HG03439 (cell line): Measurements from ENCODE around the gene VPS26C.

Source experiments
- ATAC-seq: cut with Tn5 transposase; IDR thresholded peaks from one replicate; pipeline ENCODE4 v1.9.1; 2021; ENCODE audit warnings: mild to moderate bottlenecking, moderate library complexity; ENCODE audit not compliant: unreplicated experiment

The VPS26C gene

DNA sequence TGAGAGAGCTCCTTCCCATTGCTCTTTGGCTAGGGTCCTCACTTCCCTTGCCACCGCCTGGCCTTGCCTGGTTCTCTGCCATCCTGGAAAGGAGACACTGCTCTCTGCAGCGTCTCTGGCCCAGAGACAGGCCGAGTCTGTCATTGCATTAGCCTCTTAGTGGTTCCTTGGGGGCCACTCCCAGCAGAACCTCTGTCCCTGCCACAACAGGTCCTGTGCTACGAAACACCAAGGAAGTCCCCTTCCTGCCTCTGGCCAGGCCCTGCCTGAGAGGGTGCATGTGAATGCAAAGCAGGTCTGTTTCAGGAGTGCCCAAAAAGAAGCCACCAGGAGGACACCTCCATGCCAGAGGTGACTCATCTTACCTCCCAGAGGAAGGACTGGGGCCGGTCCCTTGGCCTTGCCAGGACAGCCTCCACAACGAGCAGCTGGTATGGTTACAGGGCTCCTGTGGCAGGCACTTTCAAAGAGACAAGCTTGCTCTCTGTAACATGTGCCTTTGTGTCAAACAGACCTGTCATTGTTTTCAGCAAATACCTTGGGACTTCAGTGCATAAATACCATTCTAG, 59.6 kb downstream of the VPS26C start:
- peak; percentile 48 for ATAC-seq

DNA sequence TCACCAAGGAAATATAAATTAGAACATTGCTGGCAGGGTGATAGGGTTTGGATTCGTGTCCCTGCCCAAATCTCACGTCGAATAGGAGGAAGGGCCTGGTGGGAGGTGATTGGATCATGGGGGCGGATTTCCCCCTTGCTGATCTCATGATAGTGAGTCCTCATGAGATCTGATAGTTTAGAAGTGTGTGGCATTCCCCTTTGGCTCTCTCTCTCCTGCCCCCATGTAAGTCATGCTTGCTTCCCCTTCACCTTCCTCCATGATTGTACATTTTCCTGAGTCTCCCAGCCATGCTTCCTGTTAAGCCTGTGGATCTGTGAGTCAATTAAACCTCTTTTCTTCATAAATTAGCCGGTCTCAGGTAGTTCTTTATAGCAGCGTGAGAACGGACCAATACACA, 60.6 kb downstream of the VPS26C start:
- ATAC-seq: no peak

DNA sequence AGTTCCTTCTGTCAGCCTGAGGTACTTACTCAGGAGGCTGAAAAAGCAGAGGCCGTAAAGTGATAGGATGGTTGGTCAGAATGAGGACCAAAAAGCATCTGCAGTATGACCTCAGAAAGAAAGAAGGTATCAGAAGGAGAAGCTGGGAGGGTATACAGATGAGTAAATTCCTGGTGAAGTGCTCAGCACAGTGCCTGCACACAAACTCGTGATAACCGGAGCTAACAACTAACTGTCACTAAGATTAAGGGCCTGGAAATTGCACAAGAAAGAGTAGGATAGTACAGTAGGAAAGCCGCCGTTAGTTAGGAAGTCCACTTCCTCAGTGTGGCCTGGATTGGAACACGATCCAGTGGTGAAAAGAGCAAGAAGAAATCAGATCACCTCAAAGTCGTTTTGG, 62.6 kb downstream of the VPS26C start:
- no peak for ATAC-seq

DNA sequence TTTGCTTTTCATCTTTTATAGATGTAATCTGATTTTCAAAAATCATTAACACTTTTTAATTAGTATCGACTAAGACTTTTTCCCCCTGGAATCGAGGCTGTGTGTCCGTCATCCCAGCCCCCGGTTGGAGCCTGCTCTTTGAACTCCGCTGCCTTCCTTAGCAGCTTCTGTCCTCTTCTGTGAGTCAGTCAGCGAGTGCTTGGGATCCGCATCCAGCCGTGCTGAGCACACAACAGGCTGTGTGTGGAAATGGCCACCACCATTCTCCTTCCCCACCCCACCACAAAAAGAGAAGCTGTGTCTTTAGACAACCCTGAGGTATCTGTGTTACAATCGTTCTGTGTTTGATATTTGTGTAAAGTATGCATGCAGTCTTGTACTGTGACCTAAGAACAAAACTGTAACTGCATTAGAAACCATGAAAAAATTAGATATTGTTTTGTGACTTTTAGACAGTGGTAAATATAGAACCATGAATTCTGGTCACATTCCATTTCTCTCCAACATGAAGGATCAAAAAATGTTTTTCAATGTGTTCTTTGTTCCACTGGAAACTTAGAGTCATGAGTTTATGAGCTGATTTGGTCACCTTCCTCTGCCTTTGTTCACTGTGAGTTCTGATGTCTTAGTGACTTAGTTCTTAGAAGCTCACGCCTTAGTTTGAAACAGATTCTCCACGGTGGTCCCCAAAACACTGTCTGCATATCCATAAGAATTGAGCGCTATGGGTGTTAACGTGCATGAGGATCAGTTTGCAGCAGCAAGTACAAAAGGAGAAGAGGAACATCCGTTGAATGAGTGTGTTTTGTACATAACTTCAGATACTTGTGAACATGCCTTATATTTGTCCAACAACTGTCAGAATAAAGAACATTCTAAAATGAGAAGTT, 64.7 kb downstream of the VPS26C start:
- ATAC-seq: no peak

DNA sequence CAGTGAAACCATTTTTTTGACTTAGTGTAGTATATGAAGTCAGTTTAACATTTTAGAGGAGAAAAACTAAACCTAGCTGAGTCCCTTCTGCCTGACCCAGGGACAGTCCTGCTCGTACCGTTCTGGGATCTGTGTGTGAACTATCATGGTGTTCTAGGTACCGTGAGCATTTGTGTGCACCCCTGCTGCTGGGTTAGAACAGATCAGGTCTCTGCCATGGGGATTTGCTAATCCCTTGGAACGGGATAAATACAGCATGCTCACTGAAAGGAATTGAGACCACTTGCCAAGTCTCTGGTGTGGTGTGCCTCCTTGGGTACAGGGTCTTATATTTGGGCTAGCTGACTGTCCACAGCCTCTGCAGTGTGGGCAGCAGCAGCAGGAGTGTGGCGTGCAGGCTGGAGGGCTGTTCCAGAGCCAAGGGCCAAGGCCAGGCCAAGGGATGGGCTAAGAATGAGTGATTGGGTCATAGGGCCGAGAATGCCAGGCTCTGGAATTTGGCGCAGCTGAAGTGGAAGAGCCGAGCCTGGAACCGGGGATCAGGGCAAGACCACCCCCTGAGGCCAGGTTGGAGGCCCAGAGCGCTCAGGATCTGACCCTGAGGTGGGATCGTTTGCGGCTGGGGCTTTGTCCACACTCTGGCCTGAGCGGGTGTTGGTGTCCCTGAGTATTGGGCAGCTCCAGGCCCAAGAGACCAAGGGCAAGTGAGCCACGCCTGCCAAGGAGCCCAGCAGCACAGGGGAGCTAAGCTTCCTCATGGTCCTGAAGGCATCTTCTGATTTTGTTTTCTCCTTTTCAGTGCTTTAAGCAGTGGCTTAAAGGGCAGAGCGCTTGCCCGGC, 66.3 kb downstream of the VPS26C start:
- ATAC-seq: no peak

DNA sequence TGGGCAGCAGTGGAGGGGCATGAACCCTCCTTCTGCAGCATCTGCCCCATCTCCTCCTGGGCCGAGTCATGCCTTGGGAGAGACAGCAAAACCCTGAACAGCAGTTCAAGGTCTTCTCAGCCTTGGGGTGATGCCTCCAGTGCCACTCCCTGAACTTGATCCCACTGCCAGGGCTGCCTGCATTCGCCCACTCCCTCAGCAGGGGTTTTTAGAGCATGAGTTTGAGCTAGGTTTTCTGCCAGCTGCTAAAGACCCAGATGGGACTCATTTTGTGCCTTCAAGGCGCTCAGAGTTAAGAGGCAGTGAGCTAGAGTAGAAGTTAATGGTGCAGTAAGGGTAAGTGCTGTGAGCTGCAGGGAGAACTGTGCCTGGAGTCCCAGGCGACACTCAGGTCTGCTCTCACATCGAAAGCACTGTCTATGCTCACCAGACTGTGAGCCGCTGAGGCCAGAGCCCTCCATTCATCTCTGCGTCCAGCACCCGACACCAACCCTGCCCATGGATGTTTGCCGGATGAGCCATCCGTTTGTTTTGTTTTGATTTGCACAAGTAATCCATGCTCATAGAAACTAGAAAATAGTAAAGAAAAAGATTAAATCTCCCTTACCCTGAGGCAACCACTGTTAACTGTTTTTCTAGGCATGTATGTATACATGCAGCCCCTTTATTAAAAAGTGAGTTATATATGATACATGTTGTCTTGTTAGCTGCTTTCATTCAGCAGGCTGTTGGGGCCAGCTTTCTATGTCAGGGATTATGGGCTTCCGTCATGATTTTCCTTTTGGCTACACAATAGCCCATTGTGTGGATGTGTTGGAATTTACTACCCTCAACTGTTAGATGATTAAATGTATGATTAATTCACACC, 67.8 kb downstream of the VPS26C start:
- no peak for ATAC-seq

DNA sequence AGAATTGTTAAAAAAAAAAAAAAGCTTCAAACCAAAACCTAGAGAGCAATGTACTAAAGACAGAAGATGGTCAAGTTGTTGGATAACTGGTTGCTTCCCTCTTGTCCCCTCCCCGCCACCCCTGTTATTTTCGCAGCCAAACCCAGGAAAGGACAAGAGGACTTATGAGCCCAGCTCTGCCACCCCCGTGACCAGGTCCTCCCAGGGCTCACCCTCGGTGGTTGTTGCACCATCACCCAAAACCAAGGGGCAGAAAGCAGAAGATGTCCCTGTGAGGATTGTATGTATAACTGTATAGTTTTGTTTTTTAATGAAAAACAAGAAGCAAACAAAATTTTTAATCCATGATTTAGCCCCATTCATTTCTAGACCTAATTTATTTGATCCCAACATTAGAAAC, 69.4 kb downstream of the VPS26C start:
- no peak for ATAC-seq

DNA sequence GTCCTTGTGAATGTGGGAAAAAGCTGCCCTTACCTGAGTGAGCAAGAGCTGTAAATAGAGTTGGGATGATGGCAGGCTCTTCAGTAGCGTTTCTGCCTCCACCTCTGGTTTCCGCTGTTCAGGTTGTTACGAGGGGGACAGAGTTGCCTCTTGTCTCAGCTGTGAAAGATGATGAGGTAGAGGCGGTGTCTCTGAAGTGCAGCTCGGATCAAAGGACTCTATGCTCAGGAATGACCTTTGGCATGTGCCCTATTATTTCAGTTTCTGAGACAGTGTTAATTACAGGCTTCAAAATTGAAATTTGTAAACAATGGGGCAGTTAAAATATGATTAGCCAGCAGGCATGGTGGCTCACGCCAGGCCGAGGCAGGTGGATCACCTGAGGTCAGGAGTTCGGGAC, 70.3 kb downstream of the VPS26C start:
- no peak for ATAC-seq

DNA sequence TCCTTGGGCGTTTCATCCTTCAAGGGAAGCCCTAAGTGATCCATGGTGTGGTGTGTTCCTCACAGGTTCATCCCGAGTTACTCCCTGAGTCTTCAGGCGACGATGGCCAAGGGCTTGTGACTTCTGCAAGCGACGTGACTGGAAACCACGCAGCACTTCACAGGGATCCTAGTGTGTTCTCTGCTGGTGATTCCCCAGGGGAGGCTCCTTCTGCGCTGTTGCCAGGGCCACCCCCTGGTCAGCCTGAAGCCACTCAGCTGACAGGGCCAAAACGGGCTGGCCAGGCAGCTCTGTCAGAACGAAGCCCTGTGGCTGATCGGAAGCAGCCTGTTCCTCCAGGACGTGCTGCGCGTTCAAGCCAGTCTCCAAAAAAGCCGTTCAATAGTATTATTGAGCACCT, 71.5 kb downstream of the VPS26C start:
- no peak for ATAC-seq

DNA sequence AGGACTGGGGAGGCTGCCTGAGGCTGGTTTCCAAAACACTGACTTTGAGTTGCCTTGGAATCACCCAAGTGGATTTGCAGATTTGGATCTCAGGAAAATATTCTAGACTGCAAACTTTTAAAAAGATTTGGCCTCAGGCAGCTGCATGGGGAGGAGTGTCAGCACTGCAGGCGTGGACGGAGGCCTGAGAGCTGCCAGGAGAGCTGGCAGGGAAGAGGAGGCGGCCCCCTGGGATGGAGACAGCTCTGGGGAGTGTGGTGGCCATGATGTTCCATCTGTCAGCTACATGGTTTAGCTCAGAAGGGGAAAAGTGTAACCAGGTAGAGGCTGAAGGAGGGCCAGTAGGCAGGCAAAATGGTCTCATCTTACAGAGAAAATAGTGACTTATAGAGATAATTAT, 72.1 kb downstream of the VPS26C start:
- no peak for ATAC-seq

DNA sequence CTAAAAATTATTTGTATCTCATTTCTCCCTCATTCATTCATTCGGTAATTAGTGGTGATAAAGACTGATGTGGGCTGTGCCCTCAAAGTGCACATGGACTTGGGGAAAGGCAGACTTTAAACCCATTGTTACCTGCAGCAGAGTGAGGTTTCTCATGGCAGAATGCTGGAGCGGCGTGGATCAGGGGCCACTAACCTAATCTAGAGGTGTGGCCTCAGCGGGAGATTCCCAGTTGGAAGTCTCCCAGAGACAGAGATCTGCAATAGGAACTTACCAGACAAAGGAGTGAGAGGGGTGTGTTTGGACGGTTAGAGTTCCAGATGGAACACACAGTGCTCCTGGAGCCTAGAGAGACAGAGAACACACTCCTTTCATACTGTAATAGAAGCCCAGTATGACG, 73.5 kb downstream of the VPS26C start:
- no peak for ATAC-seq

DNA sequence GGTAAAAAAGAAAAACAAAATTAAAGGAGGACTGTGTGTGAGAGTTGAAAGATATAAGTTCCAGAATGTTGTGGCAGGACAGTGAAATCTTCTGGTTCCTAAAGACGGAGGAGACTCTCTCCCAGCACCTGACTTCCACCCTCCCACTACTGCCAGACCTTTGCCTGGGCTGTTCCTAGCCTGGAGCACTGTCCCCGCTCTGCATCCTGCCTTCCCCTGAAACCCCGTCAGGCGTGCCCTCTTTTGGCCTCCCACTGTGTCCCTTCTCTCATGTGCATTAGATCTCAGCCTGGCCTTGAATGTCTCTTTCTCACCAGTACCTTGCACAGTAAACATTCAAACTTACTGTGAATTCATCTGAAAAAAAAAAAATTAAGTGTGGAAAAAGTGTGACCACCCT, 74.1 kb downstream of the VPS26C start:
- no peak for ATAC-seq

DNA sequence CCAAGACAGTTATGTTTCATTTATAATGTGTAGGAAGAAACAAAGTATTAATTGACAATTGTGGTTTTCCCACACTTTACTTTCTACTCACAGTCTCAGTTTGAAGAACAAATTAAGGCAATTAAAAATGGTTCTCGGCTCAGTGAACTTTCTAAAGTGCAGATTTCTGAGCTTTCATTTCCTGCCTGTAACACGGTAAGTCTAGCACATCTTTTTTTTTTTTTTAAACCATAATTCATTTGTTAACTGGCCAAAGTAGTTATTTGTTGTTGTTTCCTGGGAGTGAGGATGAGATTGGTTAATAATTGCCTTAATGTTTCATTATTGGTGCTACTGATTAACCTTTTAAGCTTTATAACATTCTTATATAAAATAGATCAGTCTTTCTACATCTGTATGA, 75.1 kb downstream of the VPS26C start:
- no peak for ATAC-seq

DNA sequence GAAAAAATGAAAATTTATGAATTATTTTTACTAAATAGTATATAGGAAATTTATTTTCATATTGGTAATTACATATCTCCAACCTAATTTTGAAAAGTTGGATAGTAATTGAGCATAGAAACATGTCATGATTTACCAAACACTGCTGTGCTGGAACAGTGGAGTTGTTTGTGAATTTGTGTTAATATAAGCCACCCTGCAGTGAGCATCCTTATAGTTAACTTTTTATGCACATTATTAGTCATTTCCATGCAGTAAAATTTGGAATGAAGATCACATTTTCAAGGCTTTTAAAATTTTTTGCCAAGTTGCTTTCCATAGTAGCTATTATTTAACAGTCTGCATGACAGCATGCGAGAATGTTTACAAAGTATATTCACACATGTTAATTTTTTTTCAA, 78.3 kb downstream of the VPS26C start:
- no peak for ATAC-seq

DNA sequence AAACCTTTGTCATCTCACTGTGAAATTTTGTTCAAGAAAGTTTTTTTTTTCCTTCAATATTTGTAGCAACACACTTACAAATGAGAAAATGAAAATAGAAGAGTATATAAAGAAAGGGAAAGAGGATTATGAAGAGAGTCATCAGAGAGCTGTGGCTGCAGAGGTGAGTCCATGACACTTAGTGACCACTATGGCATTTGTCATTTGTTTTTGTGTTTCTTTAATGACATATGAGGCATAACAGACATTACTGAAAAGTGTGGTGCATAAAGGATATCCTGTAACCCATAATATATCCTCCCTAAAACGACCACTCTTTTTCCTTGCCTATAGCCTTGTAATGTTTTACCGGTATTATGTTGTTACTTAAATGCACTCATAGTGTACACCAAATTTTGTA, 80.2 kb downstream of the VPS26C start:
- no peak for ATAC-seq

DNA sequence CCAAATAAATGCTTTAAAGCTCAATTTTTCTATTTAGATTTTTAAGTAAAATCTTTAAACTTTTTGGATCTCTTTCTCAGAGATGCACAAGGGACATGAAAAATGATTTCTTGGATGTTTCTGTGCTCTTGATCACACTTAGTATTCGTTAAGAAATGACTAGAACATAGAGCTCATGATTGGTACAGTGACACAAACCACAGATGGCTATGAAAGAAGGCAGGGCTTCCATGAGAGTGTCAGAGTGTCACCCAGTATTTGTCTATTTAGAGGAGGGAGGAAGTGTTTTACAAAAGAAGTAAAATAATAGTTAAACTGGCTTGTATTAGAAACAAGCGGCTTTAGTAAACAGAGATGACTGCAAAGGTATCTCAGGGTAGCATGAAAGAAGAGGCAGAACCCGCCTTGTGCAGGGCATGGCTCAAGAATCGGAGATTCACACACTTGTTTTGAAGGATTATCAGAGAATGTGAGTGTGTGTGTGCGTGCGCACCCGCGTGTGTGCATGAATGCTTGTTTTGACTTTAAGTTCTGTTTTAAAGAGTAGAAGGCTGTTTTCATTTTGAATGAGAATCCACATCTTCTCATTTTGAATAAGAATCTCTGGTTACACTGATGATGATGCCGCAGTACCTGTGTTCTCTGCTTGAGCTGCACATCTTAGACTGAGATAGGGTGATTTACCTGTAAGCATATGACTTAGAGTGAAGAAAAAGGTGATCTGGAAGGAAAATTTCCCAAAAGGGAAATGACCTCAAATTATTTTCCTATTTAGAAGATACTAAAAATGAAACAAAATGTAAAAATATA, 82.1 kb downstream of the VPS26C start:
- ATAC-seq: no peak

DNA sequence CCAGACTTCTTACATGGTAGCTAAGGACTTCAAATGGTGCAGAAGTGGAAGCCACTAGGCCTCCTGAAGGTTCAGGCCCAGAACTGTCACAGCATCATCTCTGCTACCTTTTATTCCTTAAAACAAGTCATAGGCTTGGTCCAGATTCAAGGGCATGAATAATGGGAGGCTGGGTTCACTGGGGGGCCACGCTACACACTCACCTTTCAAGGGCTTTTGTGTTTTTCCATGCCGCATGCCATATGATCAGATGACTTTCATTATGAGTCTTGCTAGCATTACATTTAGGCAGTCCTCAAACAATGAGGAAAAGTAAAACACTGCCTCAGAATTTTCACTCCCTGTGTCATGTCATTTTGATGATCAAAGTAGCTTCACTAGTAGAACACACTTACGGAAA, 83.4 kb downstream of the VPS26C start:
- ATAC-seq: no peak

DNA sequence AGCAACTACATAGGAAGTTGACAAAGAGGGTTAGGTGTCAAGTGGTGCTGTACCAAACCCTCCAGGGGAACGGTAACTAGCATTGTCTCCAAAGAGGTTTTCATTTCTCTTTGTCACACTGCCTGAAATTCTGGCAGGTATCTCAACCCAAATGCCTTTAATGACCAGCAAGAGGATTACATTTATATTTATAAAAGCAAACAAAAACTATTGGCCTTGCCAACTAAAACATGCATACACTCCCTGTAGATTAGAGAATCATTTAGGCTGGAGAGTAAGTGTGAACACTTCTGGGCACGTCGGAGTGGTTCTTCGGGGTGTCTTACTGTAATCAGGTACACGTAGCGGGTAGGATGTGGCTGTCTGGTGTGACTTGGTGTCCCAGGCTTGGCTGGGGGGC, 84.9 kb downstream of the VPS26C start:
- ATAC-seq: no peak

DNA sequence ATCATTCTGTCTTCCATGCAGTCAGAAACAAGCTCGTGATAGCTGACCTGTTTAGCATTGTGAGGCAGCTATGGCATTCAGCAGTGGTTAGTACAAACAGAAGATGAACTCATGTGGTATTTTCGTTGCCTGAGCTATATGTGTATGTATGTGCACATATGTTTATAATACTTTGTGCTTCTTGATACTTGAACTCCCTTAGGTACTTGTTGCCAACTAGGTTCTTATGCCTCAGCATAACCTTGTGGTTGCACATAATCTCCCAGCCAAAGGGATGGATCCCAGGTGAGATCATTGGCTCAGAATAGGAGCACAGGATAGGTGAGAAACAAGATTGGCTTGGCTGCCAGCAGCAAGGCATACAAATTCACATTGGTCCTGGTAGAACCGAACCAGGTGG, 86.1 kb downstream of the VPS26C start:
- no peak for ATAC-seq

DNA sequence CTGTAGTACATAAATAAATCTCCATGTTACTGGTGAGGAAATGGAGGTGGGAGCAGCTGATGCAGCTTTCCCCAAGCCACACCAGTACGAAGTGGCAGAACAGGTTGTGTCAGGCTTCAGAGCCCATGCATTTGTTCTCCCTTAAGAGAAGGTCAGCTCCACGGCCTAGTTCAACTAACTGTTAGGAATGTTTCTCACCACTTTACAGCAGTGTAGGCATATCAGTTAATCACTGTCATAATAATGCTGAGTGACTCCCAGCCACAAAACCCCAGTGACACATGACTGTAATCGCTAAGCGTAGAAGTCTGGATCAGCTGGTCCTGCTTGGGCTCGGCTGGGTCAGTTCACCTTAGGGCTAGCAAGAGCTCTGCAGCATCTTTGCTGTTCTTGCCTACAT, 90.4 kb downstream of the VPS26C start:
- no peak for ATAC-seq
